Mesenchymal stem cell (in vitro differentiated cells and primary cell): ENCODE results near the gene IGSF21.

Experiments used
- DNase-seq: peaks from one replicate; pipeline ENCODE4 v3.0.0-alpha.2; 2013
- H2AFZ ChIP-seq: one replicate; pipeline ENCODE4 v1.6.1; 2013; ENCODE audit warnings: low read depth, mild to moderate bottlenecking, control low read depth, inconsistent platforms, low read length, moderate library complexity
- H2AK5ac ChIP-seq: 2 replicates; pipeline ENCODE4 v1.6.1; 2013; ENCODE audit warnings: low read length, moderate library complexity, mild to moderate bottlenecking, inconsistent platforms; ENCODE audit not compliant: severe bottlenecking
- H2BK120ac ChIP-seq: one replicate; pipeline ENCODE4 v1.6.1; 2013; ENCODE audit warnings: low read depth, mild to moderate bottlenecking, inconsistent platforms, low read length, moderate library complexity
- H2BK12ac ChIP-seq, 2 experiments: one replicate each; pipeline ENCODE4 v1.6.1; 2013; ENCODE audit warnings: inconsistent platforms in 2 of 2, low read length in 2 of 2, mild to moderate bottlenecking in 2 of 2, moderate library complexity in 2 of 2, control low read depth in 1 of 2
- H2BK15ac ChIP-seq: one replicate; pipeline ENCODE4 v1.6.1; 2013; ENCODE audit warnings: mild to moderate bottlenecking, low read depth, inconsistent platforms; ENCODE audit not compliant: poor library complexity, severe bottlenecking
- H2BK5ac ChIP-seq: 2 replicates; pipeline ENCODE4 v1.6.1; 2013; ENCODE audit warnings: low read depth, mild to moderate bottlenecking, low read length, control low read depth, inconsistent platforms; ENCODE audit not compliant: poor library complexity, severe bottlenecking
- H3K14ac ChIP-seq, 2 experiments: one replicate each; pipeline ENCODE4 v1.6.1; 2013; ENCODE audit warnings: inconsistent platforms in 2 of 2, low read length in 2 of 2, control low read depth in 1 of 2, mild to moderate bottlenecking in 1 of 2, moderate library complexity in 1 of 2
- H3K18ac ChIP-seq, 2 experiments: one replicate each; pipeline ENCODE4 v1.6.1; 2013; ENCODE audit warnings: inconsistent platforms in 2 of 2, low read length in 2 of 2, control low read depth in 1 of 2, low read depth in 1 of 2, mild to moderate bottlenecking in 1 of 2
- H3K23ac ChIP-seq, 2 experiments: one replicate each; pipeline ENCODE4 v1.6.1; 2013; ENCODE audit warnings: inconsistent platforms in 2 of 2, low read length in 2 of 2, mild to moderate bottlenecking in 2 of 2, moderate library complexity in 2 of 2, control low read depth in 1 of 2
- H3K27ac ChIP-seq: 2 replicates; pipeline ENCODE4 v1.5.1; 2013; ENCODE audit warnings: mild to moderate bottlenecking, moderate library complexity, low read length, control low read depth, inconsistent platforms; ENCODE audit not compliant: poor library complexity, severe bottlenecking
- H3K27me3 ChIP-seq, 2 experiments: 2 replicates each; pipeline versions ENCODE4 v1.6.1 to v1.7.0; 2013; ENCODE audit warnings: low read length in 2 of 2, mild to moderate bottlenecking in 2 of 2, moderate library complexity in 2 of 2, control low read depth in 1 of 2, inconsistent platforms in 1 of 2; ENCODE audit not compliant: control insufficient read depth in 1 of 2, insufficient read depth in 1 of 2
- H3K36me3 ChIP-seq, 2 experiments: 2 replicates each; pipeline versions ENCODE4 v1.6.1 to v1.7.0; 2013; ENCODE audit warnings: low read length in 2 of 2, control low read depth in 1 of 2, inconsistent platforms in 1 of 2, low read depth in 1 of 2, mild to moderate bottlenecking in 1 of 2; ENCODE audit not compliant: insufficient read depth in 2 of 2, control insufficient read depth in 1 of 2
- H3K4ac ChIP-seq, 2 experiments: one replicate each; pipeline ENCODE4 v1.6.1; 2013; ENCODE audit warnings: inconsistent platforms in 2 of 2, low read length in 2 of 2, mild to moderate bottlenecking in 2 of 2, moderate library complexity in 2 of 2, control low read depth in 1 of 2, low read depth in 1 of 2
- H3K4me1 ChIP-seq: 2 replicates; pipeline ENCODE4 v1.6.1; 2013; ENCODE audit warnings: low read depth, low read length, control low read depth; ENCODE audit not compliant: control insufficient read depth, insufficient read depth
- H3K4me2 ChIP-seq: 2 replicates; pipeline ENCODE4 v1.6.1; 2013; ENCODE audit warnings: low read length, mild to moderate bottlenecking, inconsistent platforms; ENCODE audit not compliant: poor library complexity, severe bottlenecking
- H3K4me3 ChIP-seq, 2 experiments: 2 replicates each; pipeline versions ENCODE4 v1.5.1 to v1.7.0; 2013; ENCODE audit warnings: low read length in 2 of 2, mild to moderate bottlenecking in 2 of 2, control low read depth in 1 of 2, low read depth in 1 of 2; ENCODE audit not compliant: insufficient read depth in 1 of 2
- H3K79me1 ChIP-seq: replicated peaks from 2 replicates; pipeline ENCODE4 v1.6.1; 2013; ENCODE audit warnings: mild to moderate bottlenecking, control low read depth, low read length, inconsistent platforms; ENCODE audit not compliant: poor library complexity, severe bottlenecking
- H3K9ac ChIP-seq: 2 replicates; pipeline ENCODE4 v1.7.0; 2013; ENCODE audit warnings: mild to moderate bottlenecking, low read length, moderate library complexity
- H3K9me3 ChIP-seq: 2 replicates; pipeline ENCODE4 v1.7.0; 2013; ENCODE audit warnings: mild to moderate bottlenecking, low read length; ENCODE audit not compliant: control insufficient read depth
- H4K8ac ChIP-seq: one replicate; pipeline ENCODE4 v1.6.1; 2013; ENCODE audit warnings: inconsistent platforms, mild to moderate bottlenecking, low read length, moderate library complexity
- H4K91ac ChIP-seq: one replicate; pipeline ENCODE4 v1.6.1; 2013; ENCODE audit warnings: mild to moderate bottlenecking, low read length, inconsistent platforms
- WGBS: methylation state at CpG from one replicate; pipeline ENCODE4 v1.1.7; 2013; ENCODE audit warnings: mixed read lengths; 5-methylcytosine and 5-hydroxymethylcytosine counted together

Gene IGSF21

GRCh38 chr1:18119771-18120377, 12.3 kb downstream of the IGSF21 start:
- H3K9me3 ChIP-seq = no peaks in the 10 kb centered on the region
- no peak overlapping the region for H3K27ac ChIP-seq
- H3K14ac ChIP-seq = no peak overlapping the region
- H3K23ac ChIP-seq = no peak overlapping the region
- H2BK15ac ChIP-seq = no peak overlapping the region
- H3K36me3 ChIP-seq = no peaks in the 10 kb centered on the region
- DNase-seq = no peak
- H2AK5ac ChIP-seq = no peak overlapping the region
- H3K4ac ChIP-seq = no peak overlapping the region
- no peak overlapping the region for H2BK5ac ChIP-seq
- no peak overlapping the region for H2AFZ ChIP-seq
- no peaks in the 10 kb centered on the region for H3K4me1 ChIP-seq
- H3K18ac ChIP-seq = no peak overlapping the region
- no peak overlapping the region for H2BK120ac ChIP-seq
- no peaks in the 10 kb centered on the region for H3K79me1 ChIP-seq
- no peak overlapping the region for H4K91ac ChIP-seq
- no peak overlapping the region for H3K4me2 ChIP-seq
- no peak overlapping the region for H2BK12ac ChIP-seq
- H3K9ac ChIP-seq = no peak overlapping the region
- peaks cover 0 to 68% of the 10 kb centered on the region in 2 experiments for H3K27me3 ChIP-seq
- WGBS = 58% methylated on average over 6 of the region's 6 CpGs
- H4K8ac ChIP-seq = no peak overlapping the region
- H3K4me3 ChIP-seq = no peak overlapping the region

- Histone ChIP-seq H3K36me3 (no peaks in the 10 kb centered on the region), H4K91ac (no peak overlapping the region), H3K23ac (no peak overlapping the region), H3K4me2 (no peak overlapping the region), H3K14ac (no peak overlapping the region), H3K27me3 (peaks cover 0 to 67% of the 10 kb centered on the region in 2 experiments), H2AFZ (no peak overlapping the region), H2BK15ac (no peak overlapping the region), H3K79me1 (no peaks in the 10 kb centered on the region), H3K4ac (no peak overlapping the region), H3K4me3 (no peak overlapping the region), H3K9ac (no peak overlapping the region), H2BK120ac (no peak overlapping the region), H3K18ac (no peak overlapping the region), H3K27ac (no peak overlapping the region), H3K9me3 (no peaks in the 10 kb centered on the region), H3K4me1 (no peaks in the 10 kb centered on the region), H2AK5ac (no peak overlapping the region), H2BK12ac (no peak overlapping the region), H2BK5ac (no peak overlapping the region), H4K8ac (no peak overlapping the region)
- no peak for DNase-seq
- 71% methylated on average over 8 of the region's 8 CpGs for WGBS
Observed at GRCh38 chr1:18120638-18121037, 13.0 kb downstream of the IGSF21 start.

- H3K14ac ChIP-seq = no peak overlapping the region
- no peaks in the 10 kb centered on the region for H3K9me3 ChIP-seq
- no peak overlapping the region for H2BK120ac ChIP-seq
- no peaks in the 10 kb centered on the region for H3K4me1 ChIP-seq
- H3K4ac ChIP-seq = no peak overlapping the region
- no peak for DNase-seq
- no peaks in the 10 kb centered on the region for H3K36me3 ChIP-seq
- H3K4me3 ChIP-seq = no peak overlapping the region
- no peaks in the 10 kb centered on the region for H3K79me1 ChIP-seq
- no peak overlapping the region for H4K8ac ChIP-seq
- no peak overlapping the region for H3K23ac ChIP-seq
- H3K4me2 ChIP-seq = no peak overlapping the region
- no peak overlapping the region for H2BK15ac ChIP-seq
- H3K27ac ChIP-seq = no peak overlapping the region
- no peak overlapping the region for H4K91ac ChIP-seq
- H3K27me3 ChIP-seq = peaks cover 0 to 67% of the 10 kb centered on the region in 2 experiments
- no peak overlapping the region for H3K18ac ChIP-seq
- H2AK5ac ChIP-seq = no peak overlapping the region
- no peak overlapping the region for H2BK5ac ChIP-seq
- H2AFZ ChIP-seq = no peak overlapping the region
- WGBS = 97% methylated on average over 11 of the region's 11 CpGs
- H2BK12ac ChIP-seq = no peak overlapping the region
- no peak overlapping the region for H3K9ac ChIP-seq
Observed at GRCh38 chr1:18121072-18121820, 13.6 kb downstream of the IGSF21 start.

- Histone ChIP-seq H3K9ac (no peak overlapping the region), H4K8ac (no peak overlapping the region), H3K4me1 (no peaks in the 10 kb centered on the region), H3K27ac (no peak overlapping the region), H3K4me2 (no peak overlapping the region), H3K4me3 (no peak overlapping the region), H2AK5ac (no peak overlapping the region), H3K9me3 (no peaks in the 10 kb centered on the region), H3K4ac (no peak overlapping the region), H2BK15ac (no peak overlapping the region), H3K18ac (no peak overlapping the region), H2BK120ac (no peak overlapping the region), H3K27me3 (peaks cover 0 to 66% of the 10 kb centered on the region in 2 experiments), H2BK12ac (no peak overlapping the region), H3K23ac (no peak overlapping the region), H3K79me1 (no peaks in the 10 kb centered on the region), H2BK5ac (no peak overlapping the region), H2AFZ (no peak overlapping the region), H4K91ac (no peak overlapping the region), H3K14ac (no peak overlapping the region), H3K36me3 (no peaks in the 10 kb centered on the region)
- DNase-seq = no peak
- WGBS = 33% methylated on average over 3 of the region's 3 CpGs
Observed at GRCh38 chr1:18123467-18123992, 15.9 kb downstream of the IGSF21 start.
